ENCODE results near the gene C1orf74. TPM values are rescaled to one million over a fixed set of nuclear protein-coding genes. Genes with fewer than 3 reads are reported as not detected.

The C1orf74 gene
- total RNA-seq, 2 donors from 2014 or later, result 5.0 to 6.8 TPM

DNA sequence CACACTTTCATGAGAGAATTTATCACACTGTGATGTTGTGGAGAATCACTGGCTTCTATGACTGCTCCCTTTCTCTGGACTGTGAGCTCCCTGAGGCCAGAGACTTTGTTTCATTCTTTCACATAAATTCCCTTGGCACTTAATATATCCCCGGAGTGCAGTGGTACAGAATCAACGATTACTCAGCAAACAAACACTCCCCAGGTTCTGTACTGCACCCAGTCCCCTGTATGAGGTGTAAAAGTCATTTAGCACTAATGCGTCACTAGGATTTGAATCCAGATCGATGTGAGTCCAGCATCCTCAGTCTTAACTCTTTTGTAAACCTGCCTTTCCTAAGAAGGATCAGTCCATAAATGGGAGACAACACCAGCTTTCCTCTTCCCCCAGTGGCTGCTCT is 36.6 kb upstream of the C1orf74 start:
- no peak overlapping the region for H3K27ac ChIP-seq
- no peak for DNase-seq (ENCODE audit: low spot score)
- no peaks in the 10 kb centered on the region for H3K9me3 ChIP-seq
- 67% methylated on average over 4 of the region's 4 CpGs for WGBS
- H3K27me3 ChIP-seq (replicated peaks; ENCODE audit: insufficient read depth), result no peaks in the 10 kb centered on the region
- no peaks in the 10 kb centered on the region for H3K36me3 ChIP-seq
- H3K4me3 ChIP-seq, result no peak overlapping the region
- intact Hi-C loops (cut with DNase I), result no loop called here
- H3K4me1 ChIP-seq (replicated peaks), result no peaks in the 10 kb centered on the region
- TF ChIP-seq POLR2A (IDR thresholded peaks at IDR 0.05), result no peak
- TF ChIP-seq, protein P1, sequence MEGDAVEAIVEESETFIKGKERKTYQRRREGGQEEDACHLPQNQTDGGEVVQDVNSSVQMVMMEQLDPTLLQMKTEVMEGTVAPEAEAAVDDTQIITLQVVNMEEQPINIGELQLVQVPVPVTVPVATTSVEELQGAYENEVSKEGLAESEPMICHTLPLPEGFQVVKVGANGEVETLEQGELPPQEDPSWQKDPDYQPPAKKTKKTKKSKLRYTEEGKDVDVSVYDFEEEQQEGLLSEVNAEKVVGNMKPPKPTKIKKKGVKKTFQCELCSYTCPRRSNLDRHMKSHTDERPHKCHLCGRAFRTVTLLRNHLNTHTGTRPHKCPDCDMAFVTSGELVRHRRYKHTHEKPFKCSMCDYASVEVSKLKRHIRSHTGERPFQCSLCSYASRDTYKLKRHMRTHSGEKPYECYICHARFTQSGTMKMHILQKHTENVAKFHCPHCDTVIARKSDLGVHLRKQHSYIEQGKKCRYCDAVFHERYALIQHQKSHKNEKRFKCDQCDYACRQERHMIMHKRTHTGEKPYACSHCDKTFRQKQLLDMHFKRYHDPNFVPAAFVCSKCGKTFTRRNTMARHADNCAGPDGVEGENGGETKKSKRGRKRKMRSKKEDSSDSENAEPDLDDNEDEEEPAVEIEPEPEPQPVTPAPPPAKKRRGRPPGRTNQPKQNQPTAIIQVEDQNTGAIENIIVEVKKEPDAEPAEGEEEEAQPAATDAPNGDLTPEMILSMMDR (IDR thresholded peaks at IDR 0.05), result no peak
- no peak for TF ChIP-seq POLR2AphosphoS5 (IDR thresholded peaks at IDR 0.05)

GRCh38 chr1:209819058-209819457 is 34.7 kb upstream of the C1orf74 start:
- Histone ChIP-seq H3K27ac (no peak overlapping the region), H3K4me1 (replicated peaks) (no peaks in the 10 kb centered on the region), H3K27me3 (replicated peaks; ENCODE audit: insufficient read depth) (no peaks in the 10 kb centered on the region), H3K36me3 (no peaks in the 10 kb centered on the region), H3K9me3 (no peaks in the 10 kb centered on the region), H3K4me3 (no peak overlapping the region)
- intact Hi-C loops (cut with DNase I), result no loop called here
- no peak for DNase-seq (ENCODE audit: low spot score)
- no peak for TF ChIP-seq POLR2AphosphoS5 (IDR thresholded peaks at IDR 0.05)
- TF ChIP-seq, protein P1 (IDR thresholded peaks at IDR 0.05), result no peak
- TF ChIP-seq POLR2A (IDR thresholded peaks at IDR 0.05), result no peak
- 70% methylated on average over 1 of the region's 1 CpG for WGBS

DNA sequence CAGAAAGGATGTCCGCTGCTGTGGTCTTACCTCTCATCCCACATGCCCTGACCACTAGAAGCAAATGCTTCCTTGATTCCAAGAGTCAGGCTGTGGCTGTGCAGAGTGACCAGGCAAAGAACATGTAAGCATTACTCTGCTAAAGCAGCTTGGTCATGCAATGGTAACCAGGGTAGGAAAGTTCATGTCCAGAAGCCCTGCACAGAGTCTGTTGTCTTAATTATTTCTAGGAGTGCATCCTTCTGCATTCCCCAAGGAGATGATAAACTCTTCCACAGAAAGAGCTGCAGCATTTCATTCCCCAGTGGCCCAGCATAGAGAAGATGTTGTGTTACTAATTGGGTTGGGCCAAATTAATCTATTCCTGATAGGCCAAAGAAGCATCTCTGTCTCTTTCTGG is 33.3 kb upstream of the C1orf74 start:
- Histone ChIP-seq H3K27me3 (replicated peaks; ENCODE audit: insufficient read depth) (no peaks in the 10 kb centered on the region), H3K36me3 (no peaks in the 10 kb centered on the region), H3K27ac (peak overlapping the region in 1 of 2 donors; percentile 59), H3K9me3 (no peaks in the 10 kb centered on the region), H3K4me3 (no peak overlapping the region), H3K4me1 (replicated peaks) (no peaks in the 10 kb centered on the region)
- DNase-seq (ENCODE audit: low spot score), result no peak
- TF ChIP-seq POLR2AphosphoS5 (IDR thresholded peaks at IDR 0.05) (no peak), POLR2A (IDR thresholded peaks at IDR 0.05) (no peak)
- intact Hi-C loops (cut with DNase I), result no loop called here
- 100% methylated on average over 1 of the region's 1 CpG for WGBS

DNA sequence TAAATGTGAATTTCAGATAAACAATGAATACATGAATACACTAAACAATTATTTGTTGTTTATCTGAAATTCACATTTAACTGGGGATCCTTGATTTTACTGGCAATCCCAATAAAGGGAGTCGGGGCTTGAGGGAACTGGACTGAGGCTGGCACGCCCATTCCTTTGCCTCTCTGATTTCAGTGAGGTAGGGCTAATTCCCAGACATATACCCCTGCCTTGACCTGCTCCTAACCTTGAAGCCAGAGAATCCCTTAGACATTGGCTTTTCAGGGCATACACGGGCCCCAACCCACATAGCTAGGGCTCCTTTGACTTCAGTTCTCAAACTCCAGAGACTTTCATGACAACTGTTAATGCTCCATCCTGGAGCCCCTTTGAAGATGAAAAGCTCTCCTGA is 32.6 kb upstream of the C1orf74 start:
- no peak for DNase-seq (ENCODE audit: low spot score)
- Histone ChIP-seq H3K36me3 (no peaks in the 10 kb centered on the region), H3K4me1 (replicated peaks) (no peaks in the 10 kb centered on the region), H3K27me3 (replicated peaks; ENCODE audit: insufficient read depth) (no peaks in the 10 kb centered on the region), H3K4me3 (no peak overlapping the region), H3K9me3 (no peaks in the 10 kb centered on the region), H3K27ac (peak overlapping the region; percentile 59 to 63)
- TF ChIP-seq POLR2AphosphoS5 (IDR thresholded peaks at IDR 0.05) (no peak), POLR2A (IDR thresholded peaks at IDR 0.05) (no peak)
- TF ChIP-seq, protein P1 (IDR thresholded peaks at IDR 0.05), result no peak
- WGBS, result 54% methylated on average over 3 of the region's 3 CpGs
- intact Hi-C loops (cut with DNase I), result no loop called here

DNA sequence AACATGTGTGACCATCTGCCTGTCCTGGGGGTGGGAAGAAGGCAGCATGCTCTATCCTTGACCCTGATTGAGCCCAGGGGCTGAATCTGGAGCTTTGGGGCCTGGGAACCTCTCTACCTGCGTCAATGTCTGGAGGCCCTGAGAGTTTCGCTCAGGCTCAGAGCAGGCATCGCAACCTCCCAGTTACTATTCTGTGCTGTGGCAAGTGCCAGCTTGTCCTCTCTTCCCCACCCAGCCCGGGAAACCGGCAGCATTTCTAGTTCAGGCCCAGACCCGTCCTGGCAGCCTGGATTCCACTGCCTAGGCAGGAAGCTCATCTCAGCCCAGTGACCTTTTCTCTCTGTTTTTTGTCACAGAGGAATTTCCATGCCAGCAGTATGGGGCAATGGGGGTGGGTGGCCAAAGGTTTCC is 31.6 kb upstream of the C1orf74 start:
- peak; percentile 93 for DNase-seq (ENCODE audit: low spot score)
- H3K4me1 ChIP-seq (replicated peaks), result no peaks in the 10 kb centered on the region
- WGBS, result 54% methylated on average over 6 of the region's 6 CpGs
- H3K9me3 ChIP-seq, result no peaks in the 10 kb centered on the region
- intact Hi-C loops (cut with DNase I), result no loop called here
- TF ChIP-seq POLR2AphosphoS5 (IDR thresholded peaks at IDR 0.05) (peak; percentile 78), POLR2A (IDR thresholded peaks at IDR 0.05) (peak; percentile 33)
- TF ChIP-seq, protein P1 (IDR thresholded peaks at IDR 0.05), result no peak
- H3K4me3 ChIP-seq, result no peak overlapping the region
- no peaks in the 10 kb centered on the region for H3K36me3 ChIP-seq
- H3K27ac ChIP-seq, result peak overlapping the region; percentile 72 to 76
- H3K27me3 ChIP-seq (replicated peaks; ENCODE audit: insufficient read depth), result no peaks in the 10 kb centered on the region

Measured in prostate gland (tissue), 2 donors.